Measurements from ENCODE around the gene PLAGL2. TPM values are rescaled to one million over a fixed set of nuclear protein-coding genes. Genes with fewer than 3 reads are reported as not detected.

The PLAGL2 gene
- total and polyA plus RNA-seq, 2 of the 8 experiments (the other 6 are each of a cell fraction or from before 2014, with no cell fraction given): 20.6 to 25.4 TPM

DNA sequence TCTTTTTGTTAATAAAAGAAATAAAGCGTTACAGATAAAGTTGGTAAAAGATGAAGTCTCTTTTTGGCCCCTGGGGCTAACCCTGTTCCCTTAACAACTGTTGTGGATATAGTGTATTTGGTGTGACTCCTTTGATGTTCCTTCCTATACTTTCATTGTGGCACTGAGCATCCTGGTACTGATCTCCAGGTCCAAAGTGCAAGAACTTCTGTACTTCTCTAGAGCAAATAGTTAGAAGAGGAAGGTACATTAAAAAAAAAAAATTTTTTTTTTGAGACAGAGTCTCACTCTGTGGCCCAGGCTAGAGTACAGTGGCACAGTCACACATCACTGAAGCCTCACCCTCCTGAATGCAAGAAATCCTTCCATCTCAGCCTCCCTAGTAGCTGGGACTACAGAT lies 6.3 kb upstream of the PLAGL2 start:
- ChIA-PET POLR2A (ENCODE audit: partially characterized antibody) (interaction anchor here (1.3 to 3.4 kb wide), 4 partner anchors 11 to 30 kb away, joined by 3 to 16 read pairs (median 4); no protein-coding TSS in a partner anchor), CTCF (ENCODE audit: partially characterized antibody) (interaction anchor here (1.1 kb wide), 1 partner anchor 12 kb away, joined by 4 read pairs; no protein-coding TSS in a partner anchor)
- 91% methylated on average over 1 of the region's 1 CpG; no CpG with 5 or more reads in 1 of the 2 experiments for WGBS, 2 experiments (ENCODE audit: extremely low coverage in 1 of 2, insufficient coverage in 1 of 2, insufficient read length in 1 of 2, insufficient replicate concordance in 2 of 2, low coverage in 1 of 2, low lambda C conversion rate in 2 of 2, missing lambda C conversion rate in 1 of 2)
- Histone ChIP-seq H3K27me3 (replicated peaks in 1 of 4; ENCODE audit: control insufficient read depth in 3 of 4, extremely low read depth in 1 of 4, insufficient read depth in 3 of 4, low read length in 3 of 4) (no peaks in the 10 kb centered on the region), H2BK5ac (ENCODE audit: low read depth, low read length) (no peak overlapping the region), H3K18ac (ENCODE audit: extremely low read depth, low read length) (no peak overlapping the region), H4K5ac (ENCODE audit: insufficient read length, low read depth, low read length) (no peak overlapping the region), H2BK15ac (ENCODE audit: low read length) (no peak overlapping the region), H3K23me2 (ENCODE audit: low read depth, low read length) (no peaks in the 10 kb centered on the region), H3K4me3 (ENCODE audit: extremely low read depth in 1 of 4, insufficient read depth in 2 of 4, low read depth in 3 of 4, low read length in 4 of 4) (no peak overlapping the region), H3K79me1 (ENCODE audit: low read depth, low read length) (peaks cover 1% of the 10 kb centered on the region; the same call in 1 of the 2 replicates), H3K4me1 (replicated peaks in 1 of 4; ENCODE audit: control insufficient read depth in 3 of 4, insufficient read depth in 4 of 4, low read length in 3 of 4) (no peaks in the 10 kb centered on the region; a peak in 1 of 7 replicates), H3K56ac (replicated peaks; ENCODE audit: insufficient read length, low read depth, low read length) (no peak overlapping the region), H3K23ac (ENCODE audit: insufficient read length) (no peak overlapping the region), H3K27ac (ENCODE audit: low read depth, low read length) (no peak overlapping the region), H4K91ac (replicated peaks; ENCODE audit: insufficient read length, low read length) (no peak overlapping the region), H3K79me2 (ENCODE audit: control insufficient read depth in 1 of 2, insufficient read depth in 2 of 2, low read length in 2 of 2) (peaks cover 0 to 8% of the 10 kb centered on the region in 2 experiments; a peak in 1 of 4 replicates), H4K8ac (ENCODE audit: extremely low read depth, insufficient read depth, low read length) (no peak overlapping the region), H3K4ac (replicated peaks; ENCODE audit: insufficient read length, low read depth, low read length) (no peak overlapping the region), H2AFZ (ENCODE audit: low read length) (no peak overlapping the region), H3K4me2 (ENCODE audit: insufficient read depth in 1 of 2, low read depth in 2 of 2, low read length in 2 of 2) (no peak overlapping the region), H2AK5ac (ENCODE audit: low read depth, low read length) (no peak overlapping the region), H2BK20ac (ENCODE audit: low read length) (no peak overlapping the region), H2BK12ac (ENCODE audit: low read depth, low read length) (no peak overlapping the region), H3K14ac (ENCODE audit: insufficient read length) (no peak overlapping the region), H4K20me1 (replicated peaks in 1 of 2; ENCODE audit: control insufficient read depth in 1 of 2, insufficient read depth in 2 of 2, low read length in 2 of 2) (peaks cover 0 to 4% of the 10 kb centered on the region in 2 experiments), H3K9ac (replicated peaks in 1 of 4; ENCODE audit: extremely low read depth in 1 of 4, low read depth in 3 of 4, low read length in 3 of 4) (no peak overlapping the region), H2BK120ac (replicated peaks; ENCODE audit: low read depth, low read length) (no peak overlapping the region), H3K36me3 (ENCODE audit: control insufficient read depth in 2 of 4, insufficient read depth in 4 of 4, low read length in 3 of 4) (peaks cover 29 to 39% (median 37%) of the 10 kb centered on the region in 4 experiments), H3K9me3 (ENCODE audit: insufficient read depth in 2 of 2, low read depth in 1 of 2, low read length in 1 of 2) (no peaks in the 10 kb centered on the region)
- no peak for DNase-seq (ENCODE audit: low read depth in 1 of 2, low spot score in 2 of 2)
- FAIRE-seq: no peak
- no peak for TF ChIP-seq EP300 (IDR thresholded peaks at IDR 0.05; ENCODE audit: borderline replicate concordance in 1 of 2, low read depth in 2 of 2, low read length in 2 of 2)
- TF ChIP-seq SIN3A (conservative IDR thresholded peaks at IDR 0.05 in 1 of 2, IDR thresholded peaks at IDR 0.05 in 1 of 2; ENCODE audit: low read depth in 1 of 2, low read length in 2 of 2): no peak
- no peak for TF ChIP-seq RXRA (IDR thresholded peaks at IDR 0.05; ENCODE audit: insufficient read depth, low read depth, low read length)
- TF ChIP-seq CHD1 (IDR thresholded peaks at IDR 0.05; ENCODE audit: low read depth, low read length): no peak
- TF ChIP-seq CREB1 (IDR thresholded peaks at IDR 0.05): no peak

Data from H1 (cell line).